Type B pancreatic cell (in vitro differentiated cells): Measurements from ENCODE around the gene VAV1. TPM values are rescaled to one million over a fixed set of nuclear protein-coding genes. Genes with fewer than 3 reads are reported as not detected.

Experiments used
- DNase-seq: peaks from one replicate; pipeline ENCODE4 v3.0.0; 2021; ENCODE audit warnings: mixed read lengths; ENCODE audit not compliant: unreplicated experiment; ENCODE audit errors: extremely low spot score
- H3K27ac Mint-ChIP-seq: 2 replicates; pipeline ENCODE4 v1.8.0; 2021; ENCODE audit warnings: mild to moderate bottlenecking, mixed read lengths
- H3K27me3 Mint-ChIP-seq: 2 replicates; pipeline ENCODE4 v1.8.0; 2021; ENCODE audit warnings: mixed read lengths
- H3K36me3 Mint-ChIP-seq: 2 replicates; pipeline ENCODE4 v1.8.0; 2021; ENCODE audit warnings: mixed read lengths
- H3K4me1 Mint-ChIP-seq: one replicate; pipeline ENCODE4 v1.8.0; 2021; ENCODE audit warnings: mixed read lengths; ENCODE audit not compliant: unreplicated experiment
- H3K4me3 Mint-ChIP-seq: 2 replicates; pipeline ENCODE4 v1.8.0; 2021; ENCODE audit warnings: mild to moderate bottlenecking, mixed read lengths
- H3K9me3 Mint-ChIP-seq: 2 replicates; pipeline ENCODE4 v1.8.0; 2021; ENCODE audit warnings: mixed read lengths
- CTCF ChIP-seq: fragments of 200-600 bp; sonication (generic); conservative IDR thresholded peaks from 2 replicates; pipeline ENCODE4 v1.5.0; 2021; ENCODE audit warnings: antibody characterized with exemption, mild to moderate bottlenecking
- total RNA-seq: library from RNA; stranded (reverse); gene quantifications from 2 replicates; pipeline ENCODE4 v1.2.1, GENCODE V29; 2021; ENCODE audit warnings: low replicate concordance

The VAV1 gene
- total RNA-seq, 1 donor from 2014 or later = not detected

GRCh38 chr19:6832412-6832811, 59.9 kb downstream of the VAV1 start:
- H3K27ac Mint-ChIP-seq = no peak overlapping the region
- H3K4me3 Mint-ChIP-seq = no peak overlapping the region
- no peak for TF ChIP-seq CTCF
- no peaks in the 10 kb centered on the region for H3K36me3 Mint-ChIP-seq
- H3K9me3 Mint-ChIP-seq = peaks cover 4% of the 10 kb centered on the region
- no peak for DNase-seq
- peaks cover 3% of the 10 kb centered on the region for H3K27me3 Mint-ChIP-seq
- H3K4me1 Mint-ChIP-seq = no peaks in the 10 kb centered on the region

GRCh38 chr19:6833166-6833790, 60.8 kb downstream of the VAV1 start:
- no peaks in the 10 kb centered on the region for H3K36me3 Mint-ChIP-seq
- TF ChIP-seq CTCF = no peak
- H3K9me3 Mint-ChIP-seq = peaks cover 4% of the 10 kb centered on the region
- no peak overlapping the region for H3K27ac Mint-ChIP-seq
- H3K27me3 Mint-ChIP-seq = peaks cover 3% of the 10 kb centered on the region
- H3K4me1 Mint-ChIP-seq = no peaks in the 10 kb centered on the region
- no peak overlapping the region for H3K4me3 Mint-ChIP-seq
- no peak for DNase-seq

GRCh38 chr19:6834433-6834832, 61.9 kb downstream of the VAV1 start:
- Mint-ChIP-seq H3K4me3 (no peak overlapping the region), H3K27me3 (peaks cover 3% of the 10 kb centered on the region), H3K9me3 (peaks cover 2% of the 10 kb centered on the region), H3K4me1 (no peaks in the 10 kb centered on the region), H3K36me3 (no peaks in the 10 kb centered on the region), H3K27ac (no peak overlapping the region)
- no peak for TF ChIP-seq CTCF
- no peak for DNase-seq

GRCh38 chr19:6835501-6835900, 63.0 kb downstream of the VAV1 start:
- TF ChIP-seq CTCF = no peak

GRCh38 chr19:6837525-6837924, 65.0 kb downstream of the VAV1 start:
- Mint-ChIP-seq H3K9me3 (no peaks in the 10 kb centered on the region), H3K27ac (no peak overlapping the region), H3K36me3 (no peaks in the 10 kb centered on the region), H3K4me1 (no peaks in the 10 kb centered on the region), H3K27me3 (peaks cover 3% of the 10 kb centered on the region), H3K4me3 (no peak overlapping the region)
- no peak for DNase-seq
- no peak for TF ChIP-seq CTCF

More at GRCh38 chr19:6835501-6835900, 63.0 kb downstream of the VAV1 start:
- no peak for DNase-seq
- Mint-ChIP-seq H3K27ac (no peak overlapping the region), H3K4me1 (no peaks in the 10 kb centered on the region), H3K4me3 (no peak overlapping the region), H3K9me3 (no peaks in the 10 kb centered on the region), H3K36me3 (no peaks in the 10 kb centered on the region), H3K27me3 (peaks cover 3% of the 10 kb centered on the region)
